ENCODE results near the gene DDO.

Gene DDO

GRCh38 chr6:110394409-110394808 lies 21.0 kb downstream of the DDO start:
- H3K4me3 ChIP-seq (ENCODE audit: low read depth, low read length): no peak overlapping the region

DNA sequence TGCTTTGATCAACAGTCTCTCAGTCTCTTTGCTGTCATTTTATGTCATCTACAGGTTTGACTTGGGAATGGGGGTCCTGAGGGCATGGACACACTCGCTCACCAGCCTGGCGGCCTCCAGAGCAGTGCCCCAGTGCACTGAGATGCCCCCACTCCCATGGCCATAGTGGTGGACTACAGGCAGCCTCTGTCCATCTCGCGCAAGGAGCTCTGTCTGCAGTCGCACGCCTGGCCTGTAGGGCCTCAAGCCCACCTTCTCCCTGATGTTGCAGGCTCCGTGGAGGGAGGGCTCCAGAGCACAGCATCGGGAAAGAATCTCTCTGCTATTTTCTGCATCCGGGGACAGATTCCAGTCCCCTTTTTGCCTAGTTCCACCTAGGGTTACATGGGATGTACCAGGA lies 22.6 kb downstream of the DDO start:
- H3K4me3 ChIP-seq (ENCODE audit: low read depth, low read length): no peak overlapping the region
- no peak for TF ChIP-seq CTCF (IDR thresholded peaks at IDR 0.05; ENCODE audit: low read depth, low read length)

More at GRCh38 chr6:110394409-110394808, 21.0 kb downstream of the DDO start:
- no peak for TF ChIP-seq CTCF (IDR thresholded peaks at IDR 0.05; ENCODE audit: low read depth, low read length)

GRCh38 chr6:110390404-110390803 lies 25.0 kb downstream of the DDO start:
- no peak overlapping the region for H3K4me3 ChIP-seq (ENCODE audit: low read depth, low read length)
- TF ChIP-seq CTCF (IDR thresholded peaks at IDR 0.05; ENCODE audit: low read depth, low read length): no peak

GRCh38 chr6:110389689-110390382 lies 25.5 kb downstream of the DDO start:
- TF ChIP-seq CTCF (IDR thresholded peaks at IDR 0.05; ENCODE audit: low read depth, low read length): no peak
- no peak overlapping the region for H3K4me3 ChIP-seq (ENCODE audit: low read depth, low read length)

- no peak for TF ChIP-seq CTCF (IDR thresholded peaks at IDR 0.05; ENCODE audit: low read depth, low read length)
- H3K4me3 ChIP-seq (ENCODE audit: low read depth, low read length): no peak overlapping the region
Measured at GRCh38 chr6:110387986-110388385, 27.4 kb downstream of the DDO start.

GRCh38 chr6:110385458-110385863 lies 29.9 kb downstream of the DDO start:
- no peak overlapping the region for H3K4me3 ChIP-seq (ENCODE audit: low read depth, low read length)
- no peak for TF ChIP-seq CTCF (IDR thresholded peaks at IDR 0.05; ENCODE audit: low read depth, low read length)

GRCh38 chr6:110378552-110378951 lies 36.8 kb downstream of the DDO start:
- H3K4me3 ChIP-seq (ENCODE audit: low read depth, low read length): no peak overlapping the region
- TF ChIP-seq CTCF (IDR thresholded peaks at IDR 0.05; ENCODE audit: low read depth, low read length): no peak
